ENCODE data around the gene TSEN15. TPM values are rescaled to one million over a fixed set of nuclear protein-coding genes. Genes with fewer than 3 reads are reported as not detected.

TSEN15 gene
- total and polyA plus RNA-seq, 2 of the 8 experiments (the other 6 are each of a cell fraction or from before 2014, with no cell fraction given): 23.4 to 31.4 TPM

DNA sequence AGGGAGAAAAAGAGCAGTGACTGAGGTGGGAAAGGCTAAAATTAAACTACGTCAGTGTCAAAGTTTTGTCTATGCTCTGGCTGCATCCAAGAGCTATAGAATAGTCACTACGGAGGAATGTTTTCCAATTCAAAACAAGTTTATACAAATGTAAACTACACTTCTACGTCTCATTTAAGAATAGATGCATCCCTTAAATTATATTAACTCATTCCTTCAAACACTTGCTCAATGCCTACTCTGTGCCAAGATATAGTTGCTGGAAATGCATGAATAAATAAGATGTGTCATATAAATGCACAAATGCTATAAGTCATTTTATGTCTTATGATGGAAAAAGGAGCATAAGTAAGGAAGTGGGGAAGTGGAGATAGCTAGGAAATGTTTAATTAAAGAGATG, 9.8 kb upstream of the TSEN15 start:
- no peaks in the 10 kb centered on the region for H3K79me1 ChIP-seq (ENCODE audit: low read depth, low read length)
- no peak overlapping the region for H3K18ac ChIP-seq (ENCODE audit: extremely low read depth, low read length)
- H4K20me1 ChIP-seq (replicated peaks in 1 of 2; ENCODE audit: control insufficient read depth in 1 of 2, insufficient read depth in 2 of 2, low read length in 2 of 2): no peaks in the 10 kb centered on the region
- no peaks in the 10 kb centered on the region for H3K79me2 ChIP-seq (ENCODE audit: control insufficient read depth in 1 of 2, insufficient read depth in 2 of 2, low read length in 2 of 2)
- no peak overlapping the region for H2BK120ac ChIP-seq (replicated peaks; ENCODE audit: low read depth, low read length)
- DNase-seq (ENCODE audit: low read depth in 1 of 2, low spot score in 2 of 2): no peak
- no peaks in the 10 kb centered on the region for H3K36me3 ChIP-seq (ENCODE audit: control insufficient read depth in 2 of 4, insufficient read depth in 4 of 4, low read length in 3 of 4)
- no peak overlapping the region for H2BK5ac ChIP-seq (ENCODE audit: low read depth, low read length)
- 0 out of 2 replicates have a peak overlapping the region, but pooled peaks have one; percentile 61 for H2BK20ac ChIP-seq (ENCODE audit: low read length)
- ChIA-PET CTCF (ENCODE audit: partially characterized antibody) (interaction anchor here (1.0 to 1.9 kb wide), 2 partner anchors 10 to 622 kb away, joined by 4 to 5 read pairs; partner anchors contain the start of gene TSEN15), POLR2A (ENCODE audit: partially characterized antibody) (interaction anchor here (3.5 kb wide), 1 partner anchor 10 kb away, joined by 16 read pairs; the partner anchor contains the start of gene TSEN15)
- peaks cover 6 to 30% (median 24%) of the 10 kb centered on the region in 4 experiments for H3K27me3 ChIP-seq (replicated peaks in 1 of 4; ENCODE audit: control insufficient read depth in 3 of 4, extremely low read depth in 1 of 4, insufficient read depth in 3 of 4, low read length in 3 of 4)
- H3K56ac ChIP-seq (replicated peaks; ENCODE audit: insufficient read length, low read depth, low read length): no peak overlapping the region
- H3K4ac ChIP-seq (replicated peaks; ENCODE audit: insufficient read length, low read depth, low read length): no peak overlapping the region
- peaks cover 8% of the 10 kb centered on the region; the same call in 1 of the 2 replicates for H3K23me2 ChIP-seq (ENCODE audit: low read depth, low read length)
- no peak overlapping the region for H3K23ac ChIP-seq (ENCODE audit: insufficient read length)
- WGBS, 2 experiments (ENCODE audit: extremely low coverage in 1 of 2, insufficient coverage in 1 of 2, insufficient read length in 1 of 2, insufficient replicate concordance in 2 of 2, low coverage in 1 of 2, low lambda C conversion rate in 2 of 2, missing lambda C conversion rate in 1 of 2): 64% methylated on average over 3 of the region's 3 CpGs; no CpG with 5 or more reads in 1 of the 2 experiments
- H3K4me1 ChIP-seq (replicated peaks in 1 of 4; ENCODE audit: control insufficient read depth in 3 of 4, insufficient read depth in 4 of 4, low read length in 3 of 4): peaks cover 0 to 6% (median 0%) of the 10 kb centered on the region in 4 experiments; a peak in 4 of 7 replicates
- H4K91ac ChIP-seq (replicated peaks; ENCODE audit: insufficient read length, low read length): no peak overlapping the region
- H2BK12ac ChIP-seq (ENCODE audit: low read depth, low read length): no peak overlapping the region
- H3K9me3 ChIP-seq (ENCODE audit: insufficient read depth in 2 of 2, low read depth in 1 of 2, low read length in 1 of 2): no peaks in the 10 kb centered on the region
- H2BK15ac ChIP-seq (ENCODE audit: low read length): no peak overlapping the region
- H3K4me3 ChIP-seq (ENCODE audit: extremely low read depth in 1 of 4, insufficient read depth in 2 of 4, low read depth in 3 of 4, low read length in 4 of 4): no peak overlapping the region
- H4K8ac ChIP-seq (ENCODE audit: extremely low read depth, insufficient read depth, low read length): no peak overlapping the region
- H3K9ac ChIP-seq (replicated peaks in 1 of 4; ENCODE audit: extremely low read depth in 1 of 4, low read depth in 3 of 4, low read length in 3 of 4): no peak overlapping the region
- no peak for FAIRE-seq
- no peak overlapping the region for H2AFZ ChIP-seq (ENCODE audit: low read length)
- H3K27ac ChIP-seq (ENCODE audit: low read depth, low read length): no peak overlapping the region
- H3K4me2 ChIP-seq (ENCODE audit: insufficient read depth in 1 of 2, low read depth in 2 of 2, low read length in 2 of 2): no peak overlapping the region
- no peak overlapping the region for H2AK5ac ChIP-seq (ENCODE audit: low read depth, low read length)
- H3K14ac ChIP-seq (ENCODE audit: insufficient read length): no peak overlapping the region
- H4K5ac ChIP-seq (ENCODE audit: insufficient read length, low read depth, low read length): no peak overlapping the region
- no peak for TF ChIP-seq GABPA (IDR thresholded peaks at IDR 0.05; ENCODE audit: borderline replicate concordance, insufficient read depth, low read length)
- no peak for TF ChIP-seq TBP (IDR thresholded peaks at IDR 0.05; ENCODE audit: low read depth, low read length)
- TF ChIP-seq RFX5 (IDR thresholded peaks at IDR 0.05; ENCODE audit: borderline replicate concordance, low read depth, low read length): no peak
- TF ChIP-seq, protein P1, sequence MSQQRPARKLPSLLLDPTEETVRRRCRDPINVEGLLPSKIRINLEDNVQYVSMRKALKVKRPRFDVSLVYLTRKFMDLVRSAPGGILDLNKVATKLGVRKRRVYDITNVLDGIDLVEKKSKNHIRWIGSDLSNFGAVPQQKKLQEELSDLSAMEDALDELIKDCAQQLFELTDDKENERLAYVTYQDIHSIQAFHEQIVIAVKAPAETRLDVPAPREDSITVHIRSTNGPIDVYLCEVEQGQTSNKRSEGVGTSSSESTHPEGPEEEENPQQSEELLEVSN (IDR thresholded peaks at IDR 0.05): no peak
- TF ChIP-seq SRF (IDR thresholded peaks at IDR 0.05; ENCODE audit: low read depth, low read length): no peak
- no peak for TF ChIP-seq NRF1 (IDR thresholded peaks at IDR 0.05; ENCODE audit: low read depth, low read length)
- no peak for TF ChIP-seq CBX5 (IDR thresholded peaks at IDR 0.05; ENCODE audit: low read depth, low read length)
- no peak for TF ChIP-seq RXRA (IDR thresholded peaks at IDR 0.05; ENCODE audit: insufficient read depth, low read depth, low read length)
- TF ChIP-seq KDM5A (IDR thresholded peaks at IDR 0.05; ENCODE audit: low read length): no peak
- TF ChIP-seq TEAD4 (IDR thresholded peaks at IDR 0.05; ENCODE audit: low read depth, low read length): no peak
- TF ChIP-seq, protein P2, sequence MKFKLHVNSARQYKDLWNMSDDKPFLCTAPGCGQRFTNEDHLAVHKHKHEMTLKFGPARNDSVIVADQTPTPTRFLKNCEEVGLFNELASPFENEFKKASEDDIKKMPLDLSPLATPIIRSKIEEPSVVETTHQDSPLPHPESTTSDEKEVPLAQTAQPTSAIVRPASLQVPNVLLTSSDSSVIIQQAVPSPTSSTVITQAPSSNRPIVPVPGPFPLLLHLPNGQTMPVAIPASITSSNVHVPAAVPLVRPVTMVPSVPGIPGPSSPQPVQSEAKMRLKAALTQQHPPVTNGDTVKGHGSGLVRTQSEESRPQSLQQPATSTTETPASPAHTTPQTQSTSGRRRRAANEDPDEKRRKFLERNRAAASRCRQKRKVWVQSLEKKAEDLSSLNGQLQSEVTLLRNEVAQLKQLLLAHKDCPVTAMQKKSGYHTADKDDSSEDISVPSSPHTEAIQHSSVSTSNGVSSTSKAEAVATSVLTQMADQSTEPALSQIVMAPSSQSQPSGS (IDR thresholded peaks at IDR 0.05; ENCODE audit: low read length): no peak

All from H1 (cell line).